HG02759 (cell line): ENCODE measurements around the gene SUPV3L1.
"Not testable (repeated sequence)": the region's sequence is repeated elsewhere in the genome, so short reads cannot be mapped to it uniquely, and the experiment has no call there.

ENCODE experiments used
- ATAC-seq: cut with Tn5 transposase; IDR thresholded peaks from one replicate; pipeline ENCODE4 v1.9.1; 2021; ENCODE audit warnings: mild to moderate bottlenecking, moderate library complexity; ENCODE audit not compliant: unreplicated experiment

The SUPV3L1 gene

GRCh38 chr10:69179743-69180524 is at the start of gene SUPV3L1:
SUPV3L1 (plus strand) TSS chr10:69180234; CDS start chr10:69180292, 58 bp downstream.
- peak; percentile 89 for ATAC-seq

- no peak for ATAC-seq
These were observed 49.8 kb upstream of the SUPV3L1 start for GRCh38 chr10:69130251-69130650.

- no peak for ATAC-seq
These were observed 40.1 kb upstream of the SUPV3L1 start for GRCh38 chr10:69139961-69140360.

GRCh38 chr10:69141304-69141703 is 38.7 kb upstream of the SUPV3L1 start:
- no peak for ATAC-seq

- ATAC-seq = not testable (repeated sequence)
These were observed 38.0 kb upstream of the SUPV3L1 start for GRCh38 chr10:69142074-69142473.

GRCh38 chr10:69142983-69143382 is 37.1 kb upstream of the SUPV3L1 start:
- no peak for ATAC-seq

GRCh38 chr10:69145329-69145728 is 34.7 kb upstream of the SUPV3L1 start:
- ATAC-seq = no peak

GRCh38 chr10:69145864-69146263 is 34.2 kb upstream of the SUPV3L1 start:
- no peak for ATAC-seq

GRCh38 chr10:69146759-69147158 is 33.3 kb upstream of the SUPV3L1 start:
- no peak for ATAC-seq

GRCh38 chr10:69151984-69152383 is 28.1 kb upstream of the SUPV3L1 start:
- no peak for ATAC-seq

- no peak for ATAC-seq
These were observed 26.8 kb upstream of the SUPV3L1 start for GRCh38 chr10:69153227-69153626.

- ATAC-seq = no peak
These were observed 19.2 kb upstream of the SUPV3L1 start for GRCh38 chr10:69160809-69161241.

- ATAC-seq = no peak
These were observed 11.5 kb upstream of the SUPV3L1 start for GRCh38 chr10:69168493-69168892.

- ATAC-seq = no peak
These were observed 7.6 kb upstream of the SUPV3L1 start for GRCh38 chr10:69172241-69172982.

- ATAC-seq = not testable (repeated sequence)
These were observed 4.7 kb upstream of the SUPV3L1 start for GRCh38 chr10:69175326-69175725.

- ATAC-seq = no peak
These were observed 3.2 kb upstream of the SUPV3L1 start for GRCh38 chr10:69176823-69177222.

GRCh38 chr10:69179089-69179742 is 818 bp upstream of the SUPV3L1 start:
- peak; percentile 32 for ATAC-seq

GRCh38 chr10:69180525-69181204 is 631 bp downstream of the SUPV3L1 start:
- ATAC-seq = no peak

GRCh38 chr10:69181433-69181832 is 1.4 kb downstream of the SUPV3L1 start:
- no peak for ATAC-seq

GRCh38 chr10:69182005-69182404 is 2.0 kb downstream of the SUPV3L1 start:
- no peak for ATAC-seq

GRCh38 chr10:69186524-69186923 is 6.5 kb downstream of the SUPV3L1 start:
- ATAC-seq = no peak
